ENCODE measurements around the gene MLKL. TPM values are rescaled to one million over a fixed set of nuclear protein-coding genes. Genes with fewer than 3 reads are reported as not detected.

MLKL gene
- total and polyA plus RNA-seq, 2 of the 13 experiments (the other 11 are each of a cell fraction or from before 2014, with no cell fraction given), result 6.4 to 10.7 TPM

GRCh38 chr16:74666425-74667254 is 34.0 kb downstream of the MLKL start, which contains the start of gene RFWD3 (continued):
- TF ChIP-seq CERS6 (CRISPR knock-in tag; IDR thresholded peaks at IDR 0.05) (0 out of 2 replicates have a peak, but pooled peaks have one; percentile 71), ERF (CRISPR knock-in tag; IDR thresholded peaks at IDR 0.05) (peak; percentile 60; the same call in 1 of the 2 replicates), ZFP36L1 (CRISPR knock-in tag; IDR thresholded peaks at IDR 0.05) (0 out of 2 replicates have a peak, but pooled peaks have one; percentile 63), AGO2 (optimal IDR thresholded peaks at IDR 0.05; ENCODE audit: low read depth, low read length) (peak; percentile 91), THRA (CRISPR knock-in tag; IDR thresholded peaks at IDR 0.05; ENCODE audit: borderline replicate concordance) (peak; percentile 61; the same call in 1 of the 2 replicates), IKZF5 (CRISPR knock-in tag; IDR thresholded peaks at IDR 0.05) (peak; percentile 65; the same call in 1 of the 2 replicates), ATF4 (CRISPR knock-in tag; IDR thresholded peaks at IDR 0.05) (0 out of 4 replicates have a peak, but pooled peaks of 1 of the 2 experiments have one; percentile 39), POLR2AphosphoS2 (IDR thresholded peaks at IDR 0.05; ENCODE audit: low read depth, low read length) (no peak), ATF2 (CRISPR knock-in tag; IDR thresholded peaks at IDR 0.05) (no peak), ATF5 (CRISPR knock-in tag; IDR thresholded peaks at IDR 0.05; ENCODE audit: low read depth) (peak; percentile 89; the same call in 1 of the 2 replicates), TAF1 (CRISPR knock-in tag; IDR thresholded peaks at IDR 0.05) (peak; percentile 87), ZNF512B (CRISPR knock-in tag; IDR thresholded peaks at IDR 0.05; ENCODE audit: borderline replicate concordance) (no peak), GATA4 (IDR thresholded peaks at IDR 0.05; ENCODE audit: borderline replicate concordance, low read depth) (0 out of 2 replicates have a peak, but pooled peaks have one; percentile 26), CC2D1A (CRISPR knock-in tag; IDR thresholded peaks at IDR 0.05) (no peak), ZNF44 (CRISPR knock-in tag; IDR thresholded peaks at IDR 0.05) (peak; percentile 89; the same call in 1 of the 2 replicates), SMC3 (IDR thresholded peaks at IDR 0.05; ENCODE audit: low read length) (no peak), FOXA3 (CRISPR knock-in tag; IDR thresholded peaks at IDR 0.05) (peak; percentile 45; the same call in 1 of the 2 replicates)

Data from HepG2 (cell line).